ENCODE results near the gene AQP11.
"Not testable (repeated sequence)": the region's sequence is repeated elsewhere in the genome, so short reads cannot be mapped to it uniquely, and the experiment has no call there.

GRCh38 chr11:77551426-77551825 lies 38.3 kb upstream of the AQP11 start:
- not testable (repeated sequence) for TF ChIP-seq CTCF, POLR2A (IDR thresholded peaks at IDR 0.05)
